ENCODE data around the gene SV2C.

The SV2C gene

GRCh38 chr5:76062502-76063041 lies 20.6 kb upstream of the SV2C start:
- no peak overlapping the region for H3K4me3 ChIP-seq (ENCODE audit: control insufficient read depth in 1 of 7, extremely low read depth in 1 of 7, insufficient read depth in 4 of 7, low read depth in 2 of 7, low read length in 6 of 7)
- H3K27ac ChIP-seq (ENCODE audit: insufficient read depth in 1 of 2, low read depth in 1 of 2, low read length in 2 of 2, poor library complexity in 1 of 2, severe bottlenecking in 2 of 2) = no peak overlapping the region
- H3K4me1 ChIP-seq (ENCODE audit: control extremely low read depth in 1 of 4, control insufficient read depth in 4 of 4, insufficient read depth in 4 of 4, low read length in 3 of 4) = no peaks in the 10 kb centered on the region
- no peaks in the 10 kb centered on the region for H3K9me3 ChIP-seq (ENCODE audit: control extremely low read depth in 1 of 5, control insufficient read depth in 4 of 5, insufficient read depth in 2 of 5, low read depth in 1 of 5, low read length in 4 of 5)
- WGBS (ENCODE audit: insufficient coverage) = 94% methylated on average over 2 of the region's 4 CpGs
- no peak for DNase-seq
- ChIA-PET CTCF (no interaction called here), POLR2A (no interaction called here)
- H3K36me3 ChIP-seq (ENCODE audit: control insufficient read depth in 4 of 4, insufficient read depth in 4 of 4, low read length in 3 of 4) = no peaks in the 10 kb centered on the region
- H3K27me3 ChIP-seq (replicated peaks in 2 of 5; ENCODE audit: control insufficient read depth in 4 of 5, insufficient read depth in 5 of 5, low read length in 4 of 5) = peaks cover 0 to 1% (median 0%) of the 10 kb centered on the region in 5 experiments

GRCh38 chr5:76065258-76065657 lies 17.9 kb upstream of the SV2C start:
- CTCF ChIA-PET = interaction anchor here (1.2 to 1.4 kb wide), 2 partner anchors 9 to 191 kb away, joined by 3 to 5 read pairs; no protein-coding TSS in a partner anchor
- no peaks in the 10 kb centered on the region for H3K36me3 ChIP-seq (ENCODE audit: control insufficient read depth in 4 of 4, insufficient read depth in 4 of 4, low read length in 3 of 4)

GRCh38 chr5:76069061-76069735 lies 14.0 kb upstream of the SV2C start:
- Histone ChIP-seq H3K4me1 (ENCODE audit: control extremely low read depth in 1 of 4, control insufficient read depth in 4 of 4, insufficient read depth in 4 of 4, low read length in 3 of 4) (no peaks in the 10 kb centered on the region), H3K27me3 (replicated peaks in 2 of 5; ENCODE audit: control insufficient read depth in 4 of 5, insufficient read depth in 5 of 5, low read length in 4 of 5) (peaks cover 0 to 2% (median 0%) of the 10 kb centered on the region in 5 experiments), H3K9me3 (ENCODE audit: control extremely low read depth in 1 of 5, control insufficient read depth in 4 of 5, insufficient read depth in 2 of 5, low read depth in 1 of 5, low read length in 4 of 5) (no peaks in the 10 kb centered on the region), H3K4me3 (ENCODE audit: control insufficient read depth in 1 of 7, extremely low read depth in 1 of 7, insufficient read depth in 4 of 7, low read depth in 2 of 7, low read length in 6 of 7) (no peak overlapping the region), H3K36me3 (ENCODE audit: control insufficient read depth in 4 of 4, insufficient read depth in 4 of 4, low read length in 3 of 4) (no peaks in the 10 kb centered on the region), H3K27ac (ENCODE audit: insufficient read depth in 1 of 2, low read depth in 1 of 2, low read length in 2 of 2, poor library complexity in 1 of 2, severe bottlenecking in 2 of 2) (no peak overlapping the region)
- POLR2A ChIA-PET = no interaction called here
- WGBS (ENCODE audit: insufficient coverage) = 96% methylated on average over 4 of the region's 4 CpGs
- DNase-seq = no peak
- CTCF ChIA-PET = no interaction called here

More at GRCh38 chr5:76065258-76065657, 17.9 kb upstream of the SV2C start:
- Histone ChIP-seq H3K27me3 (replicated peaks in 2 of 5; ENCODE audit: control insufficient read depth in 4 of 5, insufficient read depth in 5 of 5, low read length in 4 of 5) (peaks cover 0 to 2% (median 0%) of the 10 kb centered on the region in 5 experiments), H3K27ac (ENCODE audit: insufficient read depth in 1 of 2, low read depth in 1 of 2, low read length in 2 of 2, poor library complexity in 1 of 2, severe bottlenecking in 2 of 2) (no peak overlapping the region), H3K4me1 (ENCODE audit: control extremely low read depth in 1 of 4, control insufficient read depth in 4 of 4, insufficient read depth in 4 of 4, low read length in 3 of 4) (no peaks in the 10 kb centered on the region), H3K4me3 (ENCODE audit: control insufficient read depth in 1 of 7, extremely low read depth in 1 of 7, insufficient read depth in 4 of 7, low read depth in 2 of 7, low read length in 6 of 7) (no peak overlapping the region), H3K9me3 (ENCODE audit: control extremely low read depth in 1 of 5, control insufficient read depth in 4 of 5, insufficient read depth in 2 of 5, low read depth in 1 of 5, low read length in 4 of 5) (no peaks in the 10 kb centered on the region)
- POLR2A ChIA-PET = no interaction called here
- no peak for DNase-seq
- WGBS (ENCODE audit: insufficient coverage) = 94% methylated on average over 3 of the region's 5 CpGs

- peak; percentile 45 to 65 (median 65) for DNase-seq
- H3K27me3 ChIP-seq (replicated peaks in 2 of 5; ENCODE audit: control insufficient read depth in 4 of 5, insufficient read depth in 5 of 5, low read length in 4 of 5) = peaks cover 6 to 21% (median 18%) of the 10 kb centered on the region in 5 experiments
- ChIA-PET POLR2A (no interaction called here), CTCF (interaction anchor here (0.7 to 3.6 kb wide), 13 partner anchors 9 to 508 kb away, joined by 3 to 22 read pairs (median 3); no protein-coding TSS in a partner anchor)
- H3K36me3 ChIP-seq (ENCODE audit: control insufficient read depth in 4 of 4, insufficient read depth in 4 of 4, low read length in 3 of 4) = no peaks in the 10 kb centered on the region
- no peaks in the 10 kb centered on the region for H3K4me1 ChIP-seq (ENCODE audit: control extremely low read depth in 1 of 4, control insufficient read depth in 4 of 4, insufficient read depth in 4 of 4, low read length in 3 of 4)
- 52% methylated on average over 2 of the region's 2 CpGs for WGBS (ENCODE audit: insufficient coverage)
- H3K27ac ChIP-seq (ENCODE audit: insufficient read depth in 1 of 2, low read depth in 1 of 2, low read length in 2 of 2, poor library complexity in 1 of 2, severe bottlenecking in 2 of 2) = no peak overlapping the region
- no peak overlapping the region for H3K4me3 ChIP-seq (ENCODE audit: control insufficient read depth in 1 of 7, extremely low read depth in 1 of 7, insufficient read depth in 4 of 7, low read depth in 2 of 7, low read length in 6 of 7)
- H3K9me3 ChIP-seq (ENCODE audit: control extremely low read depth in 1 of 5, control insufficient read depth in 4 of 5, insufficient read depth in 2 of 5, low read depth in 1 of 5, low read length in 4 of 5) = no peaks in the 10 kb centered on the region
These were observed 8.6 kb upstream of the SV2C start for GRCh38 chr5:76074487-76075065.

GRCh38 chr5:76081811-76082771 lies 1.1 kb upstream of the SV2C start:
- peaks cover 37 to 88% (median 54%) of the 10 kb centered on the region in 5 experiments for H3K27me3 ChIP-seq (replicated peaks in 2 of 5; ENCODE audit: control insufficient read depth in 4 of 5, insufficient read depth in 5 of 5, low read length in 4 of 5)
- peaks cover 0 to 38% (median 30%) of the 10 kb centered on the region in 4 experiments for H3K4me1 ChIP-seq (ENCODE audit: control extremely low read depth in 1 of 4, control insufficient read depth in 4 of 4, insufficient read depth in 4 of 4, low read length in 3 of 4)
- H3K27ac ChIP-seq (ENCODE audit: insufficient read depth in 1 of 2, low read depth in 1 of 2, low read length in 2 of 2, poor library complexity in 1 of 2, severe bottlenecking in 2 of 2) = no peak overlapping the region
- 2% methylated on average over 42 of the region's 45 CpGs for WGBS (ENCODE audit: insufficient coverage)
- no peaks in the 10 kb centered on the region for H3K9me3 ChIP-seq (ENCODE audit: control extremely low read depth in 1 of 5, control insufficient read depth in 4 of 5, insufficient read depth in 2 of 5, low read depth in 1 of 5, low read length in 4 of 5)
- H3K36me3 ChIP-seq (ENCODE audit: control insufficient read depth in 4 of 4, insufficient read depth in 4 of 4, low read length in 3 of 4) = no peaks in the 10 kb centered on the region
- DNase-seq = peak in 2 of 3 donors; percentile 22 to 43
- POLR2A ChIA-PET = interaction anchor here (0.7 kb wide), 1 partner anchor 108 kb away, joined by 3 read pairs; no protein-coding TSS in a partner anchor
- CTCF ChIA-PET = interaction anchor here (1.4 kb wide), 1 partner anchor 174 kb away, joined by 3 read pairs; no protein-coding TSS in a partner anchor
- peak overlapping the region in 5 of 7 experiments; percentile 0 to 73 (median 61) for H3K4me3 ChIP-seq (ENCODE audit: control insufficient read depth in 1 of 7, extremely low read depth in 1 of 7, insufficient read depth in 4 of 7, low read depth in 2 of 7, low read length in 6 of 7)

GRCh38 chr5:76083555-76084495 lies 642 bp downstream of the SV2C start:
- Histone ChIP-seq H3K27me3 (replicated peaks in 2 of 5; ENCODE audit: control insufficient read depth in 4 of 5, insufficient read depth in 5 of 5, low read length in 4 of 5) (peaks cover 37 to 90% (median 51%) of the 10 kb centered on the region in 5 experiments), H3K4me1 (ENCODE audit: control extremely low read depth in 1 of 4, control insufficient read depth in 4 of 4, insufficient read depth in 4 of 4, low read length in 3 of 4) (peaks cover 0 to 38% (median 30%) of the 10 kb centered on the region in 4 experiments), H3K36me3 (ENCODE audit: control insufficient read depth in 4 of 4, insufficient read depth in 4 of 4, low read length in 3 of 4) (no peaks in the 10 kb centered on the region), H3K9me3 (ENCODE audit: control extremely low read depth in 1 of 5, control insufficient read depth in 4 of 5, insufficient read depth in 2 of 5, low read depth in 1 of 5, low read length in 4 of 5) (no peaks in the 10 kb centered on the region), H3K27ac (ENCODE audit: insufficient read depth in 1 of 2, low read depth in 1 of 2, low read length in 2 of 2, poor library complexity in 1 of 2, severe bottlenecking in 2 of 2) (no peak overlapping the region), H3K4me3 (ENCODE audit: control insufficient read depth in 1 of 7, extremely low read depth in 1 of 7, insufficient read depth in 4 of 7, low read depth in 2 of 7, low read length in 6 of 7) (peak overlapping the region in 6 of 7 experiments; percentile 45 to 73 (median 63))
- ChIA-PET POLR2A (no interaction called here), CTCF (interaction anchor here (1.0 kb wide), 1 partner anchor 9 kb away, joined by 3 read pairs; no protein-coding TSS in a partner anchor)
- 2% methylated on average over 34 of the region's 50 CpGs for WGBS (ENCODE audit: insufficient coverage)
- peak in 2 of 3 donors; percentile 60 to 61 for DNase-seq

Data from common myeloid progenitor, CD34-positive (primary cell).